ENCODE results near the gene LRBA.
"Not testable (repeated sequence)": the region's sequence is repeated elsewhere in the genome, so short reads cannot be mapped to it uniquely, and the experiment has no call there.

GRCh38 chr4:150957981-150958380 is 57.1 kb downstream of the LRBA start:
- TF ChIP-seq, protein P1, sequence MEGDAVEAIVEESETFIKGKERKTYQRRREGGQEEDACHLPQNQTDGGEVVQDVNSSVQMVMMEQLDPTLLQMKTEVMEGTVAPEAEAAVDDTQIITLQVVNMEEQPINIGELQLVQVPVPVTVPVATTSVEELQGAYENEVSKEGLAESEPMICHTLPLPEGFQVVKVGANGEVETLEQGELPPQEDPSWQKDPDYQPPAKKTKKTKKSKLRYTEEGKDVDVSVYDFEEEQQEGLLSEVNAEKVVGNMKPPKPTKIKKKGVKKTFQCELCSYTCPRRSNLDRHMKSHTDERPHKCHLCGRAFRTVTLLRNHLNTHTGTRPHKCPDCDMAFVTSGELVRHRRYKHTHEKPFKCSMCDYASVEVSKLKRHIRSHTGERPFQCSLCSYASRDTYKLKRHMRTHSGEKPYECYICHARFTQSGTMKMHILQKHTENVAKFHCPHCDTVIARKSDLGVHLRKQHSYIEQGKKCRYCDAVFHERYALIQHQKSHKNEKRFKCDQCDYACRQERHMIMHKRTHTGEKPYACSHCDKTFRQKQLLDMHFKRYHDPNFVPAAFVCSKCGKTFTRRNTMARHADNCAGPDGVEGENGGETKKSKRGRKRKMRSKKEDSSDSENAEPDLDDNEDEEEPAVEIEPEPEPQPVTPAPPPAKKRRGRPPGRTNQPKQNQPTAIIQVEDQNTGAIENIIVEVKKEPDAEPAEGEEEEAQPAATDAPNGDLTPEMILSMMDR (IDR thresholded peaks at IDR 0.05): not testable (repeated sequence)
- TF ChIP-seq KAT7 (CRISPR knock-in tag; IDR thresholded peaks at IDR 0.05; ENCODE audit: borderline replicate concordance); ESRRA (CRISPR knock-in tag; IDR thresholded peaks at IDR 0.05; ENCODE audit: borderline replicate concordance); SP1 (CRISPR knock-in tag; conservative IDR thresholded peaks at IDR 0.05); ZNF121 (CRISPR knock-in tag; IDR thresholded peaks at IDR 0.05); SMAD4 (CRISPR knock-in tag; IDR thresholded peaks at IDR 0.05); NR1H2 (CRISPR knock-in tag; IDR thresholded peaks at IDR 0.05); PRRX2 (CRISPR knock-in tag; IDR thresholded peaks at IDR 0.05); JUN (CRISPR knock-in tag; IDR thresholded peaks at IDR 0.05); NR2C2 (CRISPR knock-in tag; IDR thresholded peaks at IDR 0.05); AFF4 (CRISPR knock-in tag; IDR thresholded peaks at IDR 0.05; ENCODE audit: borderline replicate concordance); STAT6 (CRISPR knock-in tag; conservative IDR thresholded peaks at IDR 0.05; ENCODE audit: low read depth); IRF2 (CRISPR knock-in tag; IDR thresholded peaks at IDR 0.05; ENCODE audit: borderline replicate concordance, low read depth): not testable (repeated sequence)
- TF ChIP-seq, protein P2, sequence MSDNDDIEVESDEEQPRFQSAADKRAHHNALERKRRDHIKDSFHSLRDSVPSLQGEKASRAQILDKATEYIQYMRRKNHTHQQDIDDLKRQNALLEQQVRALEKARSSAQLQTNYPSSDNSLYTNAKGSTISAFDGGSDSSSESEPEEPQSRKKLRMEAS (CRISPR knock-in tag; IDR thresholded peaks at IDR 0.05): not testable (repeated sequence)
